BJ (cell line): ENCODE results near the gene IGIP. TPM values are rescaled to one million over a fixed set of nuclear protein-coding genes. Genes with fewer than 3 reads are reported as not detected.
A peak's percentile ranks its signal among the peaks of the same experiment; 100 is the strongest.

Experiments used
- CTCF ChIA-PET: fragments of 350-600 bp; formaldehyde crosslinking; extraction: SDS; loops from one replicate; lab custom pipeline; 2021; ENCODE audit warnings: antibody characterized with exemption, inconsistent platforms; lab: Yijun Ruan, JAX
- POLR2A ChIA-PET: fragments of 300-600 bp; sonication (Branson Sonifier 250); formaldehyde crosslinking; extraction: SDS; loops from one replicate; lab custom pipeline; 2021; ENCODE audit warnings: antibody characterized with exemption; lab: Charles Lee
- DNase-seq: peaks from one replicate; pipeline ENCODE4 v3.0.0-alpha.2; 2011; ENCODE audit warnings: low read depth
- H3K27me3 ChIP-seq: 2 replicates; pipeline ENCODE4 v1.6.0; 2011; ENCODE audit warnings: low read length; ENCODE audit not compliant: control insufficient read depth, insufficient read depth
- H3K36me3 ChIP-seq: 2 replicates; pipeline ENCODE4 v1.5.1; 2011; ENCODE audit warnings: low read length; ENCODE audit not compliant: control insufficient read depth, insufficient read depth
- H3K4me3 ChIP-seq: 2 replicates; pipeline ENCODE4 v1.5.1; 2011; ENCODE audit warnings: low read depth, mild to moderate bottlenecking, control low read depth, low read length
- CTCF ChIP-seq: IDR thresholded peaks from 2 replicates; pipeline ENCODE4 v1.5.1; 2011; ENCODE audit warnings: low read depth, mild to moderate bottlenecking, control low read depth, inconsistent platforms, low read length, moderate library complexity; ENCODE audit not compliant: insufficient read depth
- polyA plus RNA-seq: library from polyadenylated mRNA; depleted of rRNA; stranded (reverse); fragments of >200 nt; gene quantifications from 2 replicates; pipeline ENCODE4 v1.2.3, GENCODE V29; 2011

The IGIP gene
- polyA plus RNA-seq, 1 experiment, result 1.5 TPM

- Histone ChIP-seq H3K27me3 (no peaks in the 10 kb centered on the region), H3K36me3 (no peaks in the 10 kb centered on the region; the same call in 1 of the 2 replicates), H3K4me3 (no peak overlapping the region)
- no peak for TF ChIP-seq CTCF
- ChIA-PET CTCF (interaction anchor here (1.3 to 9.1 kb wide), 8 partner anchors 9 to 87 kb away, joined by 3 to 118 read pairs (median 30); partner anchors contain the start of gene PURA), POLR2A (no interaction called here)
- no peak for DNase-seq
Measured at GRCh38 chr5:140142856-140143255, 17.1 kb downstream of the IGIP start.

- no peak overlapping the region for H3K4me3 ChIP-seq
- H3K36me3 ChIP-seq, result no peaks in the 10 kb centered on the region; the same call in 1 of the 2 replicates
- ChIA-PET POLR2A (no interaction called here), CTCF (interaction anchor here (0.6 to 9.1 kb wide), 26 partner anchors 9 to 220 kb away, joined by 3 to 118 read pairs (median 5); partner anchors contain the start of genes NRG2 and PURA)
- TF ChIP-seq CTCF, result no peak
- DNase-seq, result no peak
- H3K27me3 ChIP-seq, result no peaks in the 10 kb centered on the region
Measured at GRCh38 chr5:140143521-140144258, 18.0 kb downstream of the IGIP start.

- DNase-seq, result no peak
- no peak for TF ChIP-seq CTCF
- CTCF ChIA-PET, result interaction anchor here (0.6 to 9.1 kb wide), 21 partner anchors 10 to 415 kb away, joined by 3 to 118 read pairs (median 5); partner anchors contain the start of gene PURA
- no peaks in the 10 kb centered on the region for H3K27me3 ChIP-seq
- no peak overlapping the region for H3K4me3 ChIP-seq
- H3K36me3 ChIP-seq, result no peaks in the 10 kb centered on the region; the same call in 1 of the 2 replicates
- POLR2A ChIA-PET, result no interaction called here
Measured at GRCh38 chr5:140145256-140145655, 19.5 kb downstream of the IGIP start.

GRCh38 chr5:140145818-140146522, 20.2 kb downstream of the IGIP start:
- peak; percentile 39 for TF ChIP-seq CTCF
- ChIA-PET CTCF (interaction anchor here (0.6 to 9.1 kb wide), 17 partner anchors 9 to 416 kb away, joined by 3 to 118 read pairs (median 5); partner anchors contain the start of gene PURA), POLR2A (interaction anchor here (0.6 kb wide), 1 partner anchor 269 kb away, joined by 3 read pairs; no protein-coding TSS in a partner anchor)
- Histone ChIP-seq H3K36me3 (no peaks in the 10 kb centered on the region; the same call in 1 of the 2 replicates), H3K4me3 (peak overlapping the region; percentile 28), H3K27me3 (no peaks in the 10 kb centered on the region)
- no peak for DNase-seq

- ChIA-PET POLR2A (interaction anchor here (0.6 kb wide), 1 partner anchor 268 kb away, joined by 3 read pairs; no protein-coding TSS in a partner anchor), CTCF (interaction anchor here (1.0 to 9.1 kb wide), 10 partner anchors 9 to 92 kb away, joined by 3 to 118 read pairs (median 26); partner anchors contain the start of gene PURA)
- no peak overlapping the region for H3K4me3 ChIP-seq
- H3K36me3 ChIP-seq, result no peaks in the 10 kb centered on the region; the same call in 1 of the 2 replicates
- no peaks in the 10 kb centered on the region for H3K27me3 ChIP-seq
- no peak for DNase-seq
- TF ChIP-seq CTCF, result no peak
Measured at GRCh38 chr5:140146523-140146842, 20.7 kb downstream of the IGIP start.
